DMS114 treated with DMSO at 0.1 percent for 48 hours (cell line): ENCODE results near the gene LIMS2.

Source experiments
- DNase-seq: peaks from one replicate; lab custom pipeline; 2025; ENCODE audit not compliant: unreplicated experiment; lab: John Stamatoyannopoulos, UW

The LIMS2 gene

GRCh38 chr2:127674241-127675209, 805 bp downstream of the LIMS2 start:
- no peak for DNase-seq

- DNase-seq = no peak
These were observed 1.9 kb downstream of the LIMS2 start for GRCh38 chr2:127673291-127674069.

GRCh38 chr2:127672341-127673224, 2.7 kb downstream of the LIMS2 start:
- no peak for DNase-seq

GRCh38 chr2:127671557-127672302, 3.6 kb downstream of the LIMS2 start:
- no peak for DNase-seq

- no peak for DNase-seq
These were observed 4.4 kb downstream of the LIMS2 start for GRCh38 chr2:127670957-127671290.

- no peak for DNase-seq
These were observed 5.0 kb downstream of the LIMS2 start for GRCh38 chr2:127670055-127670956.

- DNase-seq = no peak
These were observed 6.3 kb downstream of the LIMS2 start for GRCh38 chr2:127669056-127669455.

- no peak for DNase-seq
These were observed 9.9 kb downstream of the LIMS2 start for GRCh38 chr2:127665267-127665893.

GRCh38 chr2:127664895-127665225, 10.5 kb downstream of the LIMS2 start:
- no peak for DNase-seq

- no peak for DNase-seq
These were observed 11.1 kb downstream of the LIMS2 start for GRCh38 chr2:127664065-127664894.

GRCh38 chr2:127663566-127664064, 11.7 kb downstream of the LIMS2 start:
- DNase-seq = no peak

- no peak for DNase-seq
These were observed 12.3 kb downstream of the LIMS2 start for GRCh38 chr2:127662937-127663565.

GRCh38 chr2:127661949-127662510, 13.3 kb downstream of the LIMS2 start:
- no peak for DNase-seq

- DNase-seq = no peak
These were observed 14.2 kb downstream of the LIMS2 start for GRCh38 chr2:127661072-127661649.

- no peak for DNase-seq
These were observed 15.1 kb downstream of the LIMS2 start for GRCh38 chr2:127660291-127660578.

GRCh38 chr2:127659408-127660290, 15.7 kb downstream of the LIMS2 start:
- DNase-seq = no peak
